GM10266 (cell line): ENCODE data around the gene AKAP6.
"Not testable (repeated sequence)": the region's sequence is repeated elsewhere in the genome, so short reads cannot be mapped to it uniquely, and the experiment has no call there.

Experiments
- DNase-seq: peaks from one replicate; pipeline ENCODE4 v3.0.0; 2012; ENCODE audit errors: extremely low spot score
- CTCF ChIP-seq: IDR thresholded peaks from 2 replicates; pipeline ENCODE4 v1.5.1; 2012; ENCODE audit warnings: mild to moderate bottlenecking, low read depth; ENCODE audit not compliant: control insufficient read depth, insufficient read depth; ENCODE audit errors: missing control alignments

AKAP6 gene

GRCh38 chr14:32779840-32780239, 450.7 kb downstream of the AKAP6 start:
- DNase-seq, result no peak
- no peak for TF ChIP-seq CTCF

GRCh38 chr14:32784405-32784804, 455.3 kb downstream of the AKAP6 start:
- no peak for TF ChIP-seq CTCF
- no peak for DNase-seq

- TF ChIP-seq CTCF, result no peak
Observed at GRCh38 chr14:32785585-32785984, 456.5 kb downstream of the AKAP6 start.

DNA sequence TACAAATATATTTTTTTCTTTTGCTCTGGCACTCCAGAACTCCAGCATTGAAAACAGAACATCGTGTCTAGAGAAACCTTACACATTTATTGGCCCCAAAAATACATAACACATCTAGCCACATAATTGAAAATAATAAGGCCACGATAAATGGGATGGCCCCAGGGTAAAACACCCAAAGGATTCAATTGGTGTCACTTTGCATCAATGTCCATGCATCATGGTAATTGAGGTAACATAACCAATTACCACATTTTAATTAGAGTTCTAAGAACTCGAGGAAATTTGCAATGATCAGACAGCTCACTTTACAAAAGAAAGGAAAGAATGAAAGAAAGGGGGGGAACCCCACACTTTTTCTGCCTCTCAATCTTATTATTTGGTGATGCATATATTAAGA, 457.8 kb downstream of the AKAP6 start:
- TF ChIP-seq CTCF, result no peak

More at GRCh38 chr14:32785585-32785984, 456.5 kb downstream of the AKAP6 start:
- DNase-seq, result no peak

GRCh38 chr14:32793033-32793432, 463.9 kb downstream of the AKAP6 start:
- not testable (repeated sequence) for DNase-seq

More for the DNA sequence above, 457.8 kb downstream of the AKAP6 start:
- no peak for DNase-seq

GRCh38 chr14:32800320-32800719, 471.2 kb downstream of the AKAP6 start:
- no peak for DNase-seq

GRCh38 chr14:32802295-32802694, 473.2 kb downstream of the AKAP6 start:
- no peak for TF ChIP-seq CTCF
- DNase-seq, result no peak

More at GRCh38 chr14:32800320-32800719, 471.2 kb downstream of the AKAP6 start:
- no peak for TF ChIP-seq CTCF

- no peak for TF ChIP-seq CTCF
- no peak for DNase-seq
Observed at GRCh38 chr14:32805979-32806378, 476.9 kb downstream of the AKAP6 start.
